HepG2 (cell line): ENCODE results near the gene ZNF343. TPM values are rescaled to one million over a fixed set of nuclear protein-coding genes. Genes with fewer than 3 reads are reported as not detected.

Experiments
- ATAC-seq: fragments of 200-7000 bp; cut with Tn5 transposase; 3 replicates; pipeline ENCODE4 v1.9.1; 2020; ENCODE audit warnings: mild to moderate bottlenecking, moderate library complexity
- BruUV-seq: library from RNA; stranded (reverse); fragments of 400-500 nt; replicated peaks from 2 replicates; lab custom pipeline; 2021; lab: Mats Ljungman, UMichigan
- CTCF ChIA-PET: fragments of 300-600 bp; formaldehyde crosslinking; extraction: SDS; loops from one replicate; lab custom pipeline; 2021; ENCODE audit warnings: low total read pairs, inconsistent platforms, low intra/inter-chr PET ratio; lab: Yijun Ruan, JAX
- POLR2A ChIA-PET: fragments of 350-600 bp; sonication (Branson Sonifier 250); formaldehyde crosslinking; loops from one replicate; lab custom pipeline; 2020; ENCODE audit warnings: antibody characterized with exemption, inconsistent platforms; lab: Yijun Ruan, JAX
- DNase-seq: peaks from one replicate; pipeline ENCODE4 v3.0.0-alpha.2; 2015; ENCODE audit warnings: low spot score
- FAIRE-seq: peaks from 3 replicates; lab custom pipeline; 2011; peaks lifted over from hg19 to GRCh38; lab: Jason Lieb, UNC
- H2AFZ ChIP-seq: one replicate; pipeline ENCODE4 v1.6.1; 2011; ENCODE audit warnings: low read length, inconsistent platforms
- H3K27ac ChIP-seq: fragments of 300-600 bp; 3 replicates; pipeline ENCODE4 v1.8.0; 2011; ENCODE audit warnings: mixed run types, mild to moderate bottlenecking, mixed read lengths, low read length, inconsistent platforms; ENCODE audit not compliant: insufficient read depth; ENCODE audit errors: extremely low read length
- H3K27me3 ChIP-seq, 2 experiments: fragments of 200-600 bp in 1 of 2; 2 replicates in 1 of 2; 3 replicates in 1 of 2; pipeline versions ENCODE4 v1.6.0 to v1.8.0; 2011; ENCODE audit warnings: low read length in 2 of 2, mild to moderate bottlenecking in 2 of 2, moderate library complexity in 2 of 2, inconsistent platforms in 1 of 2; ENCODE audit not compliant: insufficient read depth in 2 of 2, control insufficient read depth in 1 of 2
- H3K36me3 ChIP-seq, 2 experiments: fragments of 200-600 bp in 1 of 2; replicated peaks in 1 of 2; 2 replicates in 1 of 2; 3 replicates in 1 of 2; pipeline versions ENCODE4 v1.5.1 to v1.8.0; 2011; ENCODE audit warnings: low read length in 2 of 2, inconsistent platforms in 1 of 2; ENCODE audit not compliant: insufficient read depth in 2 of 2, control insufficient read depth in 1 of 2
- H3K4me1 ChIP-seq: 2 replicates; pipeline ENCODE4 v1.5.1; 2012; ENCODE audit warnings: low read length, inconsistent platforms; ENCODE audit not compliant: insufficient read depth
- H3K4me2 ChIP-seq: 2 replicates; pipeline ENCODE4 v1.6.0; 2011; ENCODE audit warnings: low read depth, low read length, inconsistent platforms
- H3K4me3 ChIP-seq, 3 experiments: fragments of 200-600 bp in 1 of 3; sonication (generic), shearing (Covaris generic) in 1 of 3; replicated peaks in 1 of 3; 2 replicates each; pipeline ENCODE4 v1.5.1; 2011 to 2016; ENCODE audit warnings: low read length in 3 of 3, inconsistent platforms in 2 of 3, low read depth in 2 of 3, mild to moderate bottlenecking in 2 of 3, control low read depth in 1 of 3, mixed read lengths in 1 of 3; ENCODE audit not compliant: insufficient read depth in 1 of 3
- H3K79me2 ChIP-seq: one replicate; pipeline ENCODE4 v1.6.1; 2011; ENCODE audit warnings: low read length, inconsistent platforms; ENCODE audit not compliant: insufficient read depth
- H3K9ac ChIP-seq: 2 replicates; pipeline ENCODE4 v1.6.0; 2011; ENCODE audit warnings: mild to moderate bottlenecking, low read depth, low read length, inconsistent platforms; ENCODE audit not compliant: insufficient read depth
- H3K9me3 ChIP-seq: 2 replicates; pipeline ENCODE4 v1.5.1; 2012; ENCODE audit warnings: mild to moderate bottlenecking, low read length
- H4K20me1 ChIP-seq: 2 replicates; pipeline ENCODE4 v1.6.0; 2011; ENCODE audit warnings: inconsistent platforms, mild to moderate bottlenecking, low read length, moderate library complexity; ENCODE audit not compliant: insufficient read depth
- FOSL2 ChIP-seq: sonication (generic); formaldehyde crosslinking; IDR thresholded peaks from 2 replicates; pipeline ENCODE4 v1.4.0; 2020; ENCODE audit warnings: missing genetic modification reagents
- MYNN ChIP-seq: sonication (generic); formaldehyde crosslinking; IDR thresholded peaks from 2 replicates; pipeline ENCODE4 v1.4.0; 2020; ENCODE audit warnings: mild to moderate bottlenecking, low read depth, missing genetic modification reagents
- NFATC3 ChIP-seq: sonication (generic); formaldehyde crosslinking; IDR thresholded peaks from 2 replicates; pipeline ENCODE4 v1.5.1; 2020; ENCODE audit warnings: mild to moderate bottlenecking, missing genetic modification reagents
- ZFP62 ChIP-seq: sonication (generic); formaldehyde crosslinking; IDR thresholded peaks from 2 replicates; pipeline ENCODE4 v1.4.0; 2020; ENCODE audit warnings: missing genetic modification reagents
- ZNF431 ChIP-seq: sonication (generic); formaldehyde crosslinking; IDR thresholded peaks from 2 replicates; pipeline ENCODE4 v1.9.0; 2022; ENCODE audit warnings: missing genetic modification reagents, low read depth, mild to moderate bottlenecking, borderline replicate concordance
- ZNF441 ChIP-seq: sonication (generic); formaldehyde crosslinking; IDR thresholded peaks from 2 replicates; pipeline ENCODE4 v1.7.0; 2021; ENCODE audit warnings: missing genetic modification reagents, borderline replicate concordance
- ZNF746 ChIP-seq: sonication (generic); formaldehyde crosslinking; IDR thresholded peaks from 2 replicates; pipeline ENCODE4 v1.8.0; 2022; ENCODE audit warnings: mild to moderate bottlenecking, missing genetic modification reagents
- WGBS: methylation state at CpG from one replicate; pipeline ENCODE4 v1.1.6; 2017; ENCODE audit warnings: low lambda C conversion rate; 5-methylcytosine and 5-hydroxymethylcytosine counted together
- in situ Hi-C: cut with HindIII; loops from 2 replicates; pipeline ENCODE4 v1.10.0; 2017; ENCODE audit warnings: low pct_unique_long_range_greater_than_20kb; ENCODE audit not compliant: extremely low pct_ligation_motif_present
- intact Hi-C: fragments of 100-400 bp; cut with micrococcal nuclease; formaldehyde crosslinking; loops from one replicate; pipeline ENCODE4 v1.10.0; 2022; ENCODE audit not compliant: unreplicated experiment
- polyA plus RNA-seq, 8 experiments: library from polyadenylated mRNA; depleted of rRNA in 3 of 8; stranded (reverse) in 7 of 8; unstranded in 1 of 8; fragments of >200 nt; fragmentation: Illumina TruSeq in 4 of 8; extraction: Trizol in 4 of 8; gene quantifications; 2 replicates each; pipeline versions ENCODE4 v1.2.1 to v1.2.3, GENCODE V29; 2011 to 2016; ENCODE audit warnings: low read depth in 4 of 8, missing spikeins in 1 of 8, mixed read lengths in 1 of 8; ENCODE audit not compliant: insufficient read depth in 1 of 8
- total RNA-seq, 5 experiments: library from RNA; depleted of rRNA; stranded (reverse); fragments of >200 nt; fragmentation: Illumina TruSeq; extraction: Trizol; gene quantifications; 2 replicates each; pipeline ENCODE4 v1.2.3, GENCODE V29; 2016; ENCODE audit warnings: low read depth in 1 of 5
- TF ChIP-seq, protein P1 (sequence below): sonication (generic); formaldehyde crosslinking; IDR thresholded peaks from 2 replicates; pipeline ENCODE4 v1.5.0; 2020; ENCODE audit warnings: missing genetic modification reagents, mild to moderate bottlenecking, borderline replicate concordance
- TF ChIP-seq, protein P2 (sequence below): sonication (generic); formaldehyde crosslinking; IDR thresholded peaks from 2 replicates; pipeline ENCODE4 v1.4.0; 2020; ENCODE audit warnings: mild to moderate bottlenecking, missing genetic modification reagents

ZNF343 gene
- total and polyA plus RNA-seq, 2 of the 13 experiments (the other 11 are each of a cell fraction or from before 2014, with no cell fraction given) = 16.4 to 22.1 TPM

DNA sequence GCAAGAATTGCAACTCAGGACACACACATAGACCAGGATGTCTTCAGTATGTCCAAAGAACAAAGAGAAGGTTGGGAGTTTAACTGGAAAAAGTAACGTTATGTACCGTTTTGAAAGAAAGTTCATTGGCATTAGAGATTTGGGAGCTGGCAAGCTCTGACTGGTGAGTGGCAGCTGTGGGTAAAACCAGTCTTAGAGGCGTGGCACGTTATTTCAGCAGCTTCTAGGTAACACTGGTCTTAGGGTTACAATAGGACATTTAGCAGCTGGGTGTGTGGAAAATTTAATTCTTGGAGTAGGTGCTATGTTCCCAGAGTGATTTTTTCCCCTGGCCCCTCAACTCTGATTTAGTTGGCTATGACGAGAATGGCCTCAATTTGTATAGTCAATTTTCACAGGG is 57.3 kb downstream of the ZNF343 start:
- no TSS peak for BruUV-seq
- Histone ChIP-seq H3K4me3 (no peak overlapping the region), H3K27me3 (no peaks in the 10 kb centered on the region), H2AFZ (no peak overlapping the region), H3K4me2 (no peak overlapping the region), H3K9ac (no peak overlapping the region), H4K20me1 (no peaks in the 10 kb centered on the region; the same call in 1 of the 2 replicates), H3K4me1 (no peaks in the 10 kb centered on the region), H3K36me3 (no peaks in the 10 kb centered on the region), H3K27ac (no peak overlapping the region), H3K9me3 (no peaks in the 10 kb centered on the region), H3K79me2 (no peaks in the 10 kb centered on the region)
- in situ Hi-C loops (loop anchor here (5.0 kb wide), 1 partner anchor 244 kb away; no protein-coding TSS in a partner anchor), intact Hi-C loops (no loop called here)
- 42% methylated on average over 5 of the region's 5 CpGs for WGBS
- FAIRE-seq (no peak), ATAC-seq (no peak), DNase-seq (no peak)
- ChIA-PET POLR2A (no interaction called here), CTCF (interaction anchor here (1.1 to 2.6 kb wide), 4 partner anchors 30 to 486 kb away, joined by 3 to 18 read pairs (median 4); no protein-coding TSS in a partner anchor)
- TF ChIP-seq ZFP62 (no peak), ZNF431 (CRISPR knock-in tag) (no peak), MYNN (CRISPR knock-in tag) (no peak), FOSL2 (CRISPR knock-in tag) (no peak), ZNF441 (CRISPR knock-in tag) (no peak), NFATC3 (no peak), ZNF746 (no peak)
- TF ChIP-seq, protein P1, sequence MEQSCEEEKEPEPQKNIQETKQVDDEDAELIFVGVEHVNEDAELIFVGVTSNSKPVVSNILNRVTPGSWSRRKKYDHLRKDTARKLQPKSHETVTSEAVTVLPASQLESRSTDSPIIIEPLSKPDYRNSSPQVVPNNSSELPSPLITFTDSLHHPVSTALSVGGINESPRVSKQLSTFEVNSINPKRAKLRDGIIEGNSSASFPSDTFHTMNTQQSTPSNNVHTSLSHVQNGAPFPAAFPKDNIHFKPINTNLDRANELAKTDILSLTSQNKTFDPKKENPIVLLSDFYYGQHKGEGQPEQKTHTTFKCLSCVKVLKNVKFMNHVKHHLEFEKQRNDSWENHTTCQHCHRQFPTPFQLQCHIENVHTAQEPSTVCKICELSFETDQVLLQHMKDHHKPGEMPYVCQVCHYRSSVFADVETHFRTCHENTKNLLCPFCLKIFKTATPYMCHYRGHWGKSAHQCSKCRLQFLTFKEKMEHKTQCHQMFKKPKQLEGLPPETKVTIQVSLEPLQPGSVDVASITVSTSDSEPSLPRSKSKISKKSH (CRISPR knock-in tag) = no peak
- TF ChIP-seq, protein P2, sequence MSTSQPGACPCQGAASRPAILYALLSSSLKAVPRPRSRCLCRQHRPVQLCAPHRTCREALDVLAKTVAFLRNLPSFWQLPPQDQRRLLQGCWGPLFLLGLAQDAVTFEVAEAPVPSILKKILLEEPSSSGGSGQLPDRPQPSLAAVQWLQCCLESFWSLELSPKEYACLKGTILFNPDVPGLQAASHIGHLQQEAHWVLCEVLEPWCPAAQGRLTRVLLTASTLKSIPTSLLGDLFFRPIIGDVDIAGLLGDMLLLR (CRISPR knock-in tag) = no peak
